Measurements from ENCODE around the gene COQ8A.

GRCh38 chr1:226956942-226957713 is 17.0 kb downstream of the COQ8A start:
- TF ChIP-seq CTCF (conservative IDR thresholded peaks at IDR 0.05 in 1 of 2, IDR thresholded peaks at IDR 0.05 in 1 of 2; ENCODE audit: extremely low read depth in 1 of 2, insufficient read depth in 1 of 2, low read depth in 1 of 2, low read length in 2 of 2) (no peak), EZH2 (IDR thresholded peaks at IDR 0.05; ENCODE audit: borderline replicate concordance, low read length) (no peak)

Data from mammary epithelial cell (primary cell).